GM21390 (cell line): ENCODE results near the gene RS1.

ENCODE experiments used
- ATAC-seq: cut with Tn5 transposase; IDR thresholded peaks from one replicate; pipeline ENCODE4 v1.9.1; 2021; ENCODE audit not compliant: unreplicated experiment

Gene RS1

DNA sequence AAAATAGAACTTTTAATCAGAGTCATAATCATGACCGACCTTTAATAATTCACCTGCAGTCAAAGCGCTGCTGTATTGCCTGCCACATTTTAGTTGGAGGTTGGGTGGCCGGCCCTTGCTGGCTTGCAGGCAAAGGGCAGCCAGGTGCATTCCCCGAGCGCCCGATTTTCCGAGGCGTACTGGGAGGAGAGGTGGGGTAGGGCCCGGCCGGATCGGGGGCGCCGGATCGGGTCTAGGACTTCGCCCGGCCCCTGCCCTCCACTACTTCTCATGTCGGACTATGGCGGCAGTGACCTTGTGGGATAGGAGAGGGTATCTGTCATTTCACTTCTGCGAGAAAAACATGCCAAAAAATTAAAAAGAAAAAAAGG, 2.5 kb upstream of the RS1 start:
- ATAC-seq, result peak; percentile 52

DNA sequence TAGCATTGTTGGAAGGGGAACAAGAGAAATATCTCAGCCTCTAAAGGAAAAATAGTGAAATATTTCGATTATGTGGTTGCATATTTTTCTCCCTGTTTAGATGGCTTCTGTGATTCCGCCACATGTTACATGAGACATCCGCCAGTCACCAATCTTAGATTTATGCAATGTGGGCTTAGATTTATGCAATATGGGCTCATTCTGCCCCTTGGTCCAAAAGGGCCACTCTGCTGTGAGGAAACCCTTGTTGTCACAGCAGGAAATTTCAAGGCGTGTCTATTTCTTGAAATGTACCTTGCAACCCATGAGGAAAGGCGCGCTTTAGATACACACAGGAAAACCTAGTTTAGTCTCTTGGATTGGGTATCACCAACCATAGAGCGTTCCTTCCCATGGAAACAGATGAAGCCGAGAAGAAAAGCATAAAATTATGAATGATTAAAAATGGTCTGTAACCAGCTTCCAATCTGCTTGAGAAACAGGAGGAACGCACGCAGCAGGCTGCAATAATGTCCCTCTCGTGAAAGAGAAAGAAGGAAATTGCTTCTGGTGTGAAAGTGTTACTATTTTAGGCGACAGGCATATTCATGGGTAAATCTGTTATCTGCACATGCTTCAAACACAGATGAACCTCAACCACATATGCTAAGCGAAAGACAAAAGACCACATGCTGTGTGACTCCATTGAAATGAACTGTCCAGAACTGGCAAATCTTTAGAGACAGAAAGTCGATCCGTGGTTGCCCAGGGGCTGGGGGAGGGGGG, 3.7 kb downstream of the RS1 start:
- ATAC-seq, result peak; percentile 46

DNA sequence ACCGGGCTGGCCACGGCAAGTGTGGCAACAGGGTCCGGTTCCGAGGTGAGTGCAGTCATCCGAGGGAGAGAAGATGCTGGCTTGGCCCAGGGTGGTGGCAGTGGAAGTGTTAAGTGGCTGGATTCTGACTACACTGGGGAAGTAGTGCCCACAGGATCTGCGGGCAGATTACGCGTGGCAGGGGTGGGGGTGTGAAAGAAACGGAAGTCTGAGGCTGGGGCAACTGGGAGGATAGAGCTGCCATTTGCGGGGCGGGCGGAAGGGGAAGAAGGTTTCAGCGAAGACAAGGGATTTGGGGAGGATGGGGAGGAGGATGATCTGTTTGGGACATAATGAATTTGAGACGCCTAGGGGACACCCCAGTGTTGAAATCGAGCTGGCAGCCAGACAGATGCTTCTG, 5.3 kb downstream of the RS1 start:
- no peak for ATAC-seq

DNA sequence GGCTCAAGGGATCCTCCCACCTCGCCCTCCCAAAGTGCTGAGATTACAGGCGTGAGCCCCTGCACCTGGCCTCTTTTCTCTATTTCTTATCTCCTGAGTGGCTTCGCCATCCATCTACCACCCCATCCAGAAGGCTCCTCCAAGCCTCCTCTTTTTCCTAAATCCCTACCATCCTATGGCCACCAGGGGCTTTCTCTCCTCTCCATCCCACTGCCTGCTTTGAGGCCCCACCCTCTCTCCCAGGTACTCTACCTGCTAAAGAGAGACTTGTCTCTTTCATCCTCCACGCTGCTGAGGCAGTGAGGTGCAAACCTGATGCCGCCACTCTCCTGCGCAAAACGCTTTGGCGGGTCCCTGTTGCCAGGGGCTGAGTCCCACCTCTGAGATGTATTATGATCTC, 7.0 kb downstream of the RS1 start:
- no peak for ATAC-seq

DNA sequence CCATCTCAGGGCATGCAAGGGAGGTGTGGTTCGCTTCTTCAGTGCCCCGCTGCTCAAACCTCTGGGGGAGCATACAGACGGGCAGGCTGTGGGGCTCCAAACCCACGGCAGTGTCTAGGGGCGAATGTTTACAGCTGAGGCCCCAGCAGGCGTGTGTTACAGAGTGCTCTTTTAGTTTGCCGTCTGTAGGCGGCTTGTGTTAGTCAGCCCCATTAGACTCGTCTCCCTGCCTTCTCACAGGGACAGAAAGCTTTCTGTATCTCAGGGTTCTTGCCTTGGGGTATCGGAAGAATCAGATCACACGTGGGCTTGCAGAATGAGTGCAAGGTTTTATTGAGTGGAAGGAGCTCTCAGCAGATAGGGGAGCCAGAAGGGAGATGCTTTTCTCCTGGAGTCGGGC, 10.6 kb downstream of the RS1 start:
- ATAC-seq, result no peak

DNA sequence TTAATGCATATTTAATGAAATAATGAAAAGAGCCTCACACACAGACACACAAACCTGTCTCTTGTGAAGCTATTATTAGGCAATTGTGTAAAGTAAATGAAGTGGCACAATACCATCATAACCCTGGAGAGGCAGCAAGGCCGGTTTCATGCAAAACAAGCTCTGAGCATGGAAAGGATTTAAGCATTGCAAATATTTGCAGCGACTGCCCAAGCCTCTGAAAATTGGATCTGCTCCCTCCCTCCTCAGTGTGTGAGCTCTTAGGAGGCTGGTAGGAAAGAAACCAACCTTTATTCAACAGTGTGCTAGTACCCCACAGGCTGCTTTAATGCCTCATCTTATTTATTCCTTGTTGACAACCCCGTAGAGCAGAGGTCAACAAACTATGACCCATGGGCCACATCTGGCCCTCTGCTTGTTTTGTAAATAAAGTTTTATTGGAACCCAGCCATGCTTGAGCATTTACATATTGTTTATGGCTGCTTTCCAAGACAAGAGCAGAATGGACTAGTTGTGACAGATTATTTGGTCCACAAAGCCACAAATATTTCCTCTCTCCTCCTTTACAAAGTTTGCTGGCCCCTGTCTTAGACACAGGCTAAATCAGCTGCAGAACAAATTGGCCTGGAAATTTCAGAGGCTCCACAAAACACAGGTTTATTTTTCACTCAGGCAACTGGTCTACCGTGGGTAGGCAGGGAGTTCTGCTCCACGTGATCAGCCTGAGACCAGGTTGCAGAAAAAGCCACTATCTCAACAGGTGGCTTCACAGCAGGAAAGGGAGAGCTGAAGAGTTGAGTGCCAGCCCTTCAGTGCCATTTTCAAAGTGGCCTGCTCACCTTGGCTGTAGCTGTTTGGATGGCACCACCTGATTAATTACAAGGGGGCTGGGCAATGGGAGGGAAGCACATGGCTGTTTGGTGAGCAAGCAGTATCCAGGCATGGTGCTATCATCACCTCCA, 16.8 kb downstream of the RS1 start:
- no peak for ATAC-seq

DNA sequence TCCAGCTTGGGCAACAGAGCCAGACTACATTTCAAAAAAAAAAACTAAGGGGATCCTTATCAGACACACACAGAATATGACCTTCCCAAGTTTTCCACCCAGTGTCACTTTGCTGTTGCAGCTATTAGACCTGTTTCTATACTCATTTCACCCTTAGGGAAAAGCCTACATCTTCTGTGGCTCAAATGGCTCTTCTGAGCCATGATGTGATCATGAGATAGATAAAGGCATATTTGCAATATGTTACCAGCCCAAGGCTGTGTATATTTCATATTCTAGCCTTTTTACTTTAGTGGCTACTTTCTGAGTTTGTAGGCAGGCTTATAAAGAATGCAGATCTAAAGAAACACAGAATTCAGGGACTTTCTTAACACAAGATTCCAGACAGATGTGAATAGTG, 19.3 kb downstream of the RS1 start:
- no peak for ATAC-seq

DNA sequence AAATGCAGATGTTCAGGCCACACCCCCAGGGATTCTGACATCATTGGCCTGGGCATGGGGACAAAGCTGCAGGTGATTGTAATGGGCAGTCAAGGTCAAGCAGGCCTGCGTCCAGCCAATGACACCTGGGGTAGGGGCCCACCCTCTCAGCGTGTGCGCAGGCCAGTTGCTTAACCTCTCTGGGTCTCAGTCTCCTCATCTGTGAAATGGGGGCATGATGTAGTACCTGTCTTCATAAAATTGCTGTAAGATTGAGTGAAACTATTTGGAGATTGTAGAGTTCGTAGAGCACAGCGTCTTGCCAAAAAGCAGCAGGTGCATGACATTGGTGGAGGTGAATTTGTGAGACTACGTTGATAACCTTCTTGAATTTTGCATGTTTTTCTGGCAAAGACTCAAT, 21.2 kb downstream of the RS1 start:
- no peak for ATAC-seq

DNA sequence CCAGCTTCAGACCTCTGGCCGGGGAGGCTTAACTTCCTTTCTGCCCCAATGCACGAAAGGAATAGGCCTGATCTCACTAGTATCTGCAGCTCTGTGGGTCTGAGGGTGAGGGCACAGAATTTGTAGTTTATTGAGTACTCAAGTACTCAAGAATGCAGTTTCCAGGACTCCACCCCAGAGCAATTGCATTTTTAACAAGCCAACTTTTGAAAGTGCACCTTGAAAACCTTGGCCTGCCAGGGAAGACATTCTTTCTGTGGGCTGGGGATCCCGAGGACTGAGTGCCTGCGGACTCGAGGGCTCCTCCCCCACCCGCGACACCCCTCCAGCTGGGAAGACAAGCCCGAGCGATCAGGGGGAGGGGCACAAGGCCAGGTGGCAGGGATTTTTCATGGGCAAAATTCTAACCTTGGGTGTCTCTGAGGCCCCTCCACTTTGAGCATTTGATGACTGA, 22.4 kb downstream of the RS1 start:
- ATAC-seq, result no peak

DNA sequence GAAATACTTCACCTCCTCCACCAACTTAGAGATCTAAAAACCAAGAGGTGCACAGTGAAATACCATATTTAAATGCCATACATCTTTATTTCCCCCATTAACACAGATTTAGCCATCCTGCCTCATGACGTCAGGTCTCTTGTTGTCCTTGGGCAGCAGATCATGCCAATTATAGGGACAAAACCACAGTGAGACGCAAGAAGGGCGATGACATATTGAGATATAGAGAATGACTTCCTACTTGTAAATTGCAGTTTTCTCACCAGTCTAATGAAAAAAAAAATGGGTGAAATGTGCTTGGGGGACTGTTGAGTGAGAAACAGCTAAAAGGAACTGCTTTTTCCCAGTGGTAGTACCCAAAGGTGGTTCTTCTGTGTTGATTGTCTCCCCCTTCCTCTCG, 24.3 kb downstream of the RS1 start:
- no peak for ATAC-seq

DNA sequence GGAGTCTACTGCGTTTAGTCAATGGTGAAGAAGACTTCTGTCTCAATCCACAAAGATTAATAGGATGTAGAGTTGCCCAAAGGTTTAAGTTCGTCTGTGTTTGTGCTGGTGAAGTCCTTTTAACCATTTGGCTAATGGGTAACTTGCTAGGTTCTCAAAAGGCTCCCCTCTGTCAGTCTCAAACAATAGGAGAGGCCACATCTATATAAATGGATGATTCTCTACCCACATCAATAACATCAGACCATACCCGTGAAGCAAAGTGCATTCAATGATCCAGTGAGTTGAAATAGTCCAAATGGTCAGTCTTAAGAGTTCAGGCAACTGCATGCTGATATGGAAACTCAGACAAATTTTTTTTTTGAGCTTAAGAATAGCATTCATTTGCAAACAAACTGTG, 28.1 kb downstream of the RS1 start:
- ATAC-seq, result no peak

DNA sequence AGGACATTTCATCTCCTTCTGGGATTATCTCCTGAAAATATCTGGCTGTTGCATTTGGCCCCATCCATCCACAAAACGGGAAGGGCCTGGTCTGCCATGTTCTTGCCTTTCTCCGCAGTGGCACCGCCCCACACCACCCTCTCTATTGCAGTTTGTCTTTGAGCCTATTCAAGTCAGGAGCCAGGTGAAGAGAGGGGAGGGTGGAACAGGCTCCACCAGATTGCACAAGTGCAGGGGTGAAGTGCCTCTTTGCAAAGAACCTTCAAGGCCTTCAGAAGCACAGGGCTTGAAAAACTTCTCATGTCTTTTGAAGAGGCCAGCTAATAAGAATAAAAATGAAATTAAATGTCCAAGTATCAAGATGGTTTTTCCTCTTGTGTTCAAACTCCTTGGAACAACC, 28.7 kb downstream of the RS1 start:
- no peak for ATAC-seq

DNA sequence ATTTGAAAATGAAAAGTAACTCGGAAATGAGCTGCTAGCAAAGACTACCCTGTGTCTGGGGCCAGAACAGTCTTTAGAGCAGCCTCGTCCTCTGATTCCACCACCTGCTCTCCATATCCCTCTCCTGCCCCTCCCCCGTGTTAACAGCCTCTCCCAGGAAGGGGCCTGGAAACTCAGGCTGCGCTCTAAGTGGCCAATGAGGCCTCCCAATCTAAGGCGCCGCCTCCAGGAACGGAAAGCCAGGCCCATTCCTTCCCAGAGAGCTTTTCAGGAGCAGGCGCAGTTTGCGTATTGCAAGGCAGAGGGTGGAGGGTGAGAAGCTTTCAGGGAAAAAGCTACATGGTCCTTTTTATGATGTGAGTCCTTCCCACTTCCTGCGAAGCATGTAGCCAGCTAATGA, 31.2 kb downstream of the RS1 start:
- no peak for ATAC-seq

DNA sequence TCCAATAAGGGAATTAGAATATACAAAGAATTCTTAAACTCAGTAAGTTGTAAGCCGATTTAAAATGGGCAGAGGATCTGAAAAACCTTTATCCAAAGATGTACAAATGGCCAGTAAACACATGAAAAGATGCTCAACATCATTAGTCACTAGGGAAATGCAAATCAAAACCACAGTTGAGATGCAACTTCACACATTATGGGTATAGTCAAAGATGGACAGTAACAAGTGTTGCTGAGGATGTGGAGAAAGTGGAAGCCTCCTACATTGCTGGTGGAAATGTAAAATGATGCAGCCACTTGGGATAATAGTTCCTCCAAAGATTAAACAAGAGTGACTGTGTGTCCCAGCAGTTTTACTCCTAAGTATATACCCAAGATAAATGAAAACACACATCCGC, 32.6 kb downstream of the RS1 start:
- ATAC-seq, result no peak

DNA sequence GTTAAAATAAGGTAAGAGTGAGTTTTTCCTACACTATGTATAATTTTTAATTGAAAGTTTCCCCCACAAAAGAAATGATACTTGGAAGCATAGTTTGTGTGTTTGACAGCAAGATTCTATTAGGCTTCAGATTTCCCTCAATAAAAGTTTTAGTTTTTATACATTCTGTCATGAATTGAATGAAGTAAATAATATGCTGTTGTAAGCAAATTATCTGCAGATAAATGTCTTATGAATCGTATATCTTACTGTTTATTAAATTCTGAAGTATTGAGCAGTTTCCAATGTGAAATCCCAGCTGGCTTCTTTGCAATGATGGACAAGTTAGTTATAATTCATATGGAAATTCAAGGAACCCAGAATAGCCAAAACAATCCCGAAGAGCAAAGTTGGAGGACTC, 33.5 kb downstream of the RS1 start:
- no peak for ATAC-seq

DNA sequence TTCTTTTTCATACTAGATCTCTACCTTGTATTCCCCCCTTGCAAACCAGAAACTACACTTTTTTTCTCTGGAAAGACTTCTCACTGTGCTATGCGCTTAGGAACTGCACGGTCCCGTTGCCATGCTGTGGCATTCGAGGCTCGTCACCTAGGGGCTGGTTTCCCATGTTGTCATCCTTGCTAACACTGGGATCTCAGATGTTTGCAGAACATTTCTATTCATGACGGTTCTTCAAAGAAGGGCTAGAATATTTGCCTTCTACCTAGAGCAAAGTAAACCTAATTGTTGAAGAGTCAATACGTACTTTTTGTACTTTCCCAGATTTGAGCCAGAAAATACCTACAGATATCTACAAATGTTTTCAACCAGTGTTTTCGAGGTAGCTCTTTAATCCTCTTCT, 41.0 kb downstream of the RS1 start:
- ATAC-seq, result no peak

DNA sequence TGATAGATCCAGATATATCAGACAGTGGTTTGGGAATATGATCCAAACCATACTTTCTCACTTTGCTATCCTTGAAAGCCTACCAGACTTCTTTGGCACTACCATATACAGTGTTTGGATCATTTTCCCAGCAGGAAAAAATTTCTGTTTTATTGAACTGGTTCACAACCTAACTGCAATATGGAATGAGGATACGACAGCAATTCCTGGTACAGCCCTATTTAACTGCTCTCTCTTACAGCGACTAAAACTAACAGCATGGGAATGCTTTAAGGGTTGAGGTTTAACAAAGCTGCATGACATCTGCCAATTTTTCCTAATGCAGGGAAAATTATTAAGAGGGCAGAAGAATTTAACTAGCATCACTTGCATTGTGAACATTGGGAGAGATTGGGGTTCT, 47.3 kb downstream of the RS1 start:
- ATAC-seq, result no peak

DNA sequence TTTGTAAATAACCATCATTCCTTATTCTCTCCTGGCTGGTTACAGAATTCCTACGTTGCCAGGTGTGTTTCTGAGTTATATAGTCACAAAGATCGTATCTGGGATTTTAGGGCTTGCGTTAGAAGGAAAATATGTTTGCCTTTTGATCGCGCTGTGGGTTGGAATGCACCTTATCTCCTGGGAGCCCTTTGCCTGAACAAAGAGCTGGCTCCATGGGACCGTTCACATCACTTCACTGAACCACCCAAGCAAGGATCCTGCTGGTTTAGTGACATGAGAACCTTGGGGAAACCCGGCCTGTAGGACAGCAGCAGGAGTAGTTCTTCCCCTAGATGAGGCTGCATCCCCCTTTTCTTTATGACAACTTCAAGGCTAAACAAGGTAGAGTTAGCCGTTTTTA, 51.6 kb downstream of the RS1 start:
- ATAC-seq, result no peak

DNA sequence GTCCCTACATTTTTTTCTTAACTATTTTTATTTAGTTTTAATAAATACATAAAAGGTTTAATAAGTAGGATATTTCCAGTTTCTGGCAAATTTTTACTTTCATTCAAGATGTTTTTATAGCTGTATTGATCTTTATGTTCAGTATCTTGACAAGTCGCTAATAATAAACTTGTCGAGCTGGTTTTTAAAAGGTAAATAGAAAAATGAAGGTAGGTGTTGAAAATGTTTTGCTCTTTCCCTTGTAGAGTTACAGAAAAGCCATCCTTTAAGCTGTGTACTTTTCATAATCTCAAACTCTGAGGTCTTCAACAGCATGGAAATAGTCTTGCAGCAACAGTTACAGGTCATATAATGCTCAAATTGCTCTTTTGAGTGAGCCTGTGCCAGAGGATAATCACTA, 52.6 kb downstream of the RS1 start:
- no peak for ATAC-seq

DNA sequence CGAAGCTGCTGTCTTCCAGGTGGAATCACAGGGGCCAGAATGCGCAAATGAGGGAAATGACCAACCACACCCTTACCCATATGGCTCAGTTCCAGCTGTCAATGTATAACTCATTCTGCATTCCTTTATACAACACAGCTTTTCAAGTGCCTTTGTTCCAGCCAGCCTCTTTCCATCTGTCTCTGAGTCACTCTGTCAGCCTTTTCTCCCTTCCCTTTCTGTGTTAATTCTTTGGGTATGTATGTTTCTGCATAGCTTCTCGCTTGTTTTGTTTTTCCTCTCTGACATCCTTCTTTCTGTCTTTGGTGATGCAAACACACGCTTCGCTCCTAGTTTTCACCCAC, 54.5 kb downstream of the RS1 start:
- ATAC-seq, result no peak

DNA sequence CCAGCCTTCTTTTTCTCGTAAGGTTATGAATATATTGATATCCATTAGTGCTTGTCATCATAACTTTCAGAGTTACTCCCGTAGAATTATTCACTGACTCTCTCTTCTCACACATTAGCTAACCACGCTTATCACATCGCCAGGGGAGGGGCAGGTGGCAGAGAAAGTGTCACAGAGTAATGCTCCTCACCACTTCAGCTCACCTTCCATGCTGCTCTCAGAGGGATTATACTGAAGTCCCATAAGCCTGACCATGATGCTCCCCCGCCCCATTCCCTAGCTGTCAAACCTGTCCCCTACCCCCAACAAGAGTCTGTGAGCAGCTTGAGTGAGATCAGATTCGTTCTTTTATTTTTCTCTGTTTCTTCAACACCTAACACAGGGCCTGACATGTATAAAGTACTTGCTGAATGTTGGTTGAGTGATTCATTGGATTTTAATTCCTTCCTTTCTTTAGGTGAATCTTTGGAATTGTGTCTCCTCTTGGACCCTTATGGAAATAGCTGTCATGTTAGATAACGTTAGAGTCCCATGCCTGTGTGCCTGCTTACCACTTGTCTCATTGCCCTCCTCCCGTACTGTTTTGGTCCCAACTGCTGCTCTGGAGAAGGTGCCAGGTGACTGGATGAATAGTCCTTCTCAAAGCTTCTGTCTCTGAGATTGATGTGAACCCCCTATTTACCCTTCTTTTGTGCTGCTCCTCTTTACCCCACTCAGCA, 55.1 kb downstream of the RS1 start:
- ATAC-seq, result no peak
